Measurements from ENCODE around the gene VPS37D.
"Not testable (repeated sequence)": the region's sequence is repeated elsewhere in the genome, so short reads cannot be mapped to it uniquely, and the experiment has no call there.

VPS37D gene

GRCh38 chr7:73706126-73707044 lies 38.8 kb downstream of the VPS37D start:
- DNase-seq (ENCODE audit: low spot score) = no peak

- DNase-seq (ENCODE audit: low spot score) = peak; percentile 49
Measured at GRCh38 chr7:73707045-73707631, 39.5 kb downstream of the VPS37D start.

- no peak for DNase-seq (ENCODE audit: low spot score)
Measured at GRCh38 chr7:73708961-73709549, 41.4 kb downstream of the VPS37D start.

- no peak for DNase-seq (ENCODE audit: low spot score)
Measured at GRCh38 chr7:73712773-73713172, 45.1 kb downstream of the VPS37D start.

GRCh38 chr7:73713319-73713718 lies 45.7 kb downstream of the VPS37D start:
- DNase-seq (ENCODE audit: low spot score) = not testable (repeated sequence)

- DNase-seq (ENCODE audit: low spot score) = no peak
Measured at GRCh38 chr7:73715648-73716317, 48.2 kb downstream of the VPS37D start.

- DNase-seq (ENCODE audit: low spot score) = no peak
Measured at GRCh38 chr7:73716318-73716890, 48.8 kb downstream of the VPS37D start.

- DNase-seq (ENCODE audit: low spot score) = no peak
Measured at GRCh38 chr7:73717025-73717807, 49.6 kb downstream of the VPS37D start.

- no peak for DNase-seq (ENCODE audit: low spot score)
Measured at GRCh38 chr7:73717991-73718405, 50.4 kb downstream of the VPS37D start.

GRCh38 chr7:73718438-73718881 lies 50.8 kb downstream of the VPS37D start:
- no peak for DNase-seq (ENCODE audit: low spot score)

GRCh38 chr7:73718905-73719805 lies 51.5 kb downstream of the VPS37D start, which contains the start of gene STX1A:
STX1A (minus strand) TSS chr7:73719669; CDS start chr7:73719631, 38 bp downstream.
- peak; percentile 84 for DNase-seq (ENCODE audit: low spot score)

- no peak for DNase-seq (ENCODE audit: low spot score)
Measured at GRCh38 chr7:73719806-73720169, 52.2 kb downstream of the VPS37D start.

- not testable (repeated sequence) for DNase-seq (ENCODE audit: low spot score)
Measured at GRCh38 chr7:73720443-73720842, 52.8 kb downstream of the VPS37D start.

- no peak for DNase-seq (ENCODE audit: low spot score)
Measured at GRCh38 chr7:73721377-73721817, 53.8 kb downstream of the VPS37D start.
